H9 (cell line): Measurements from ENCODE around the gene CEP162. TPM values are rescaled to one million over a fixed set of nuclear protein-coding genes. Genes with fewer than 3 reads are reported as not detected.

Experiments used
- DNase-seq: peaks from one replicate; pipeline ENCODE4 v3.0.0-alpha.2; 2017
- H2AFZ ChIP-seq: one replicate; pipeline ENCODE4 v1.6.1; 2013; ENCODE audit warnings: mild to moderate bottlenecking, low read length, control low read depth, moderate library complexity
- H2AK5ac ChIP-seq: 2 replicates; pipeline ENCODE4 v1.6.1; 2013; ENCODE audit warnings: low read length, control low read depth, mixed read lengths; ENCODE audit not compliant: insufficient read length
- H2BK120ac ChIP-seq: one replicate; pipeline ENCODE4 v1.6.1; 2013; ENCODE audit warnings: low read depth, mild to moderate bottlenecking, low read length, control low read depth, inconsistent platforms; ENCODE audit not compliant: poor library complexity, severe bottlenecking
- H2BK12ac ChIP-seq: 2 replicates; pipeline ENCODE4 v1.6.1; 2013; ENCODE audit warnings: low read length, control low read depth, mixed read lengths, low read depth; ENCODE audit not compliant: insufficient read length
- H2BK15ac ChIP-seq: 2 replicates; pipeline ENCODE4 v1.6.1; 2013; ENCODE audit warnings: low read depth, low read length, control low read depth
- H2BK20ac ChIP-seq: one replicate; pipeline ENCODE4 v1.6.1; 2013; ENCODE audit warnings: low read depth, mild to moderate bottlenecking, low read length, control low read depth, inconsistent platforms; ENCODE audit not compliant: poor library complexity, severe bottlenecking
- H2BK5ac ChIP-seq: 2 replicates; pipeline ENCODE4 v1.6.1; 2013; ENCODE audit warnings: low read length, control low read depth, mixed read lengths; ENCODE audit not compliant: insufficient read length
- H3K14ac ChIP-seq: 2 replicates; pipeline ENCODE4 v1.6.1; 2013; ENCODE audit warnings: low read length, control low read depth; ENCODE audit not compliant: insufficient read depth
- H3K18ac ChIP-seq: 2 replicates; pipeline ENCODE4 v1.6.1; 2013; ENCODE audit warnings: low read depth, mild to moderate bottlenecking, mixed read lengths, low read length, control low read depth; ENCODE audit not compliant: insufficient read length
- H3K23ac ChIP-seq: 2 replicates; pipeline ENCODE4 v1.6.1; 2013; ENCODE audit warnings: low read length, control low read depth, mixed read lengths, low read depth; ENCODE audit not compliant: insufficient read length
- H3K23me2 ChIP-seq: 2 replicates; pipeline ENCODE4 v1.6.1; 2013; ENCODE audit warnings: low read depth, mild to moderate bottlenecking, mixed read lengths, low read length, control low read depth; ENCODE audit not compliant: insufficient read length, poor library complexity, severe bottlenecking
- H3K27ac ChIP-seq: 2 replicates; pipeline ENCODE4 v1.5.1; 2013; ENCODE audit warnings: low read length, control low read depth, mixed read lengths, low read depth; ENCODE audit not compliant: insufficient read length
- H3K27me3 ChIP-seq: 2 replicates; pipeline ENCODE4 v1.6.1; 2013; ENCODE audit warnings: low read length, control low read depth, inconsistent platforms; ENCODE audit not compliant: insufficient read depth
- H3K4ac ChIP-seq: 2 replicates; pipeline ENCODE4 v1.6.1; 2013; ENCODE audit warnings: low read depth, mild to moderate bottlenecking, control low read depth, inconsistent platforms, low read length, moderate library complexity
- H3K4me1 ChIP-seq: 2 replicates; pipeline ENCODE4 v1.6.1; 2013; ENCODE audit warnings: low read length, control low read depth, inconsistent platforms; ENCODE audit not compliant: insufficient read depth
- H3K4me2 ChIP-seq: 2 replicates; pipeline ENCODE4 v1.6.1; 2013; ENCODE audit warnings: low read length, control low read depth, mixed read lengths; ENCODE audit not compliant: insufficient read length, insufficient read depth
- H3K56ac ChIP-seq: 2 replicates; pipeline ENCODE4 v1.6.1; 2013; ENCODE audit warnings: low read depth, mild to moderate bottlenecking, mixed read lengths, low read length, control low read depth; ENCODE audit not compliant: insufficient read length
- H3K79me1 ChIP-seq: 2 replicates; pipeline ENCODE4 v1.6.1; 2013; ENCODE audit warnings: low read depth, mild to moderate bottlenecking, moderate library complexity, low read length, control low read depth, inconsistent platforms; ENCODE audit not compliant: insufficient read depth, poor library complexity, severe bottlenecking
- H3K79me2 ChIP-seq: 2 replicates; pipeline ENCODE4 v1.6.1; 2013; ENCODE audit warnings: low read length, control low read depth, inconsistent platforms; ENCODE audit not compliant: insufficient read depth
- H3K9ac ChIP-seq: 2 replicates; pipeline ENCODE4 v1.6.1; 2013; ENCODE audit warnings: low read length, control low read depth, mixed read lengths; ENCODE audit not compliant: insufficient read length; ENCODE audit errors: extremely low read depth
- H3K9me3 ChIP-seq: one replicate; pipeline ENCODE4 v1.6.1; 2013; ENCODE audit warnings: low read depth, low read length, inconsistent platforms; ENCODE audit not compliant: control insufficient read depth
- H3T11ph ChIP-seq: one replicate; pipeline ENCODE4 v1.6.1; 2013; ENCODE audit warnings: mild to moderate bottlenecking, low read length, control low read depth, inconsistent platforms
- H4K20me1 ChIP-seq: one replicate; pipeline ENCODE4 v1.6.1; 2013; ENCODE audit not compliant: control insufficient read depth, insufficient read length, insufficient read depth
- H4K5ac ChIP-seq: 2 replicates; pipeline ENCODE4 v1.6.1; 2013; ENCODE audit warnings: low read depth, mild to moderate bottlenecking, mixed read lengths, low read length, control low read depth; ENCODE audit not compliant: insufficient read length
- H4K8ac ChIP-seq: replicated peaks from 2 replicates; pipeline ENCODE4 v1.6.1; 2013; ENCODE audit warnings: low read length, control low read depth, mixed read lengths, low read depth; ENCODE audit not compliant: insufficient read length
- H4K91ac ChIP-seq: 2 replicates; pipeline ENCODE4 v1.6.1; 2013; ENCODE audit warnings: low read depth, mild to moderate bottlenecking, moderate library complexity, mixed read lengths, low read length, control low read depth; ENCODE audit not compliant: insufficient read length
- H3K27ac Mint-ChIP-seq, 3 experiments: 2 replicates in 2 of 3; 3 replicates in 1 of 3; pipeline ENCODE4 v1.8.0; 2020 to 2021; ENCODE audit warnings: mixed read lengths in 3 of 3, mild to moderate bottlenecking in 1 of 3, moderate library complexity in 1 of 3
- H3K27me3 Mint-ChIP-seq: 2 replicates; pipeline ENCODE4 v1.8.0; 2021; ENCODE audit warnings: low read depth, mild to moderate bottlenecking, moderate library complexity, mixed read lengths
- H3K36me3 Mint-ChIP-seq, 3 experiments: 2 replicates in 2 of 3; 3 replicates in 1 of 3; pipeline ENCODE4 v1.8.0; 2020 to 2021; ENCODE audit warnings: low read depth in 3 of 3, mixed read lengths in 3 of 3; ENCODE audit not compliant: insufficient read depth in 1 of 3
- H3K4me1 Mint-ChIP-seq, 2 experiments: 2 replicates each; pipeline ENCODE4 v1.8.0; 2020; ENCODE audit warnings: mixed read lengths in 2 of 2
- H3K4me3 Mint-ChIP-seq, 2 experiments: 2 replicates in 1 of 2; 3 replicates in 1 of 2; pipeline ENCODE4 v1.8.0; 2020 to 2021; ENCODE audit warnings: mild to moderate bottlenecking in 2 of 2, mixed read lengths in 2 of 2, moderate library complexity in 1 of 2
- H3K9me3 Mint-ChIP-seq, 2 experiments: 2 replicates in 1 of 2; 3 replicates in 1 of 2; pipeline ENCODE4 v1.8.0; 2020; ENCODE audit warnings: mild to moderate bottlenecking in 2 of 2, mixed read lengths in 2 of 2, moderate library complexity in 1 of 2
- CTCF ChIP-seq: fragments of 200-600 bp; sonication (generic); conservative IDR thresholded peaks from 3 replicates; pipeline ENCODE4 v1.8.0; 2021; ENCODE audit warnings: antibody characterized with exemption, mild to moderate bottlenecking
- WGBS: extraction: QIAGEN DNeasy Blood & Tissue Kit; methylation state at CpG from one replicate; pipeline ENCODE4 v1.1.7; 2013; ENCODE audit warnings: missing lambda C conversion rate, low lambda C conversion rate, mixed read lengths; ENCODE audit not compliant: insufficient read length; ENCODE audit errors: extremely low coverage; 5-methylcytosine and 5-hydroxymethylcytosine counted together
- total RNA-seq: library from RNA; stranded (reverse); gene quantifications from 2 replicates; pipeline ENCODE4 v1.2.1, GENCODE V29; 2021

Gene CEP162
- total RNA-seq, 1 experiment from 2014 or later: 11.5 TPM

GRCh38 chr6:84089081-84089480 is 138.4 kb downstream of the CEP162 start:
- Histone ChIP-seq H3K79me1 (no peaks in the 10 kb centered on the region), H3K9ac (no peak overlapping the region), H4K20me1 (no peaks in the 10 kb centered on the region), H2BK12ac (no peak overlapping the region), H3K9me3 (no peaks in the 10 kb centered on the region), H2AK5ac (no peak overlapping the region), H3K79me2 (no peaks in the 10 kb centered on the region), H3K27ac (no peak overlapping the region), H3K56ac (no peak overlapping the region), H3K4ac (no peak overlapping the region), H3K18ac (no peak overlapping the region), H2BK20ac (no peak overlapping the region), H2BK5ac (no peak overlapping the region), H2BK120ac (no peak overlapping the region), H3K27me3 (no peaks in the 10 kb centered on the region), H3T11ph (no peak overlapping the region), H3K23ac (no peak overlapping the region), H4K8ac (no peak overlapping the region), H3K4me1 (peaks cover 13% of the 10 kb centered on the region; the same call in 1 of the 2 replicates), H2AFZ (no peak overlapping the region), H3K4me2 (no peak overlapping the region), H2BK15ac (no peak overlapping the region), H4K5ac (no peak overlapping the region), H3K23me2 (no peaks in the 10 kb centered on the region), H4K91ac (no peak overlapping the region), H3K14ac (no peak overlapping the region)
- H3K27me3 Mint-ChIP-seq: no peaks in the 10 kb centered on the region
- no peaks in the 10 kb centered on the region; a peak in 1 of 5 replicates for H3K9me3 Mint-ChIP-seq
- H3K4me3 Mint-ChIP-seq: no peak overlapping the region
- peak overlapping the region in 1 of 3 experiments; percentile 37; a peak in 2 of 7 replicates for H3K27ac Mint-ChIP-seq
- no peak for DNase-seq
- H3K36me3 Mint-ChIP-seq: peaks cover 0 to 5% (median under 1%) of the 10 kb centered on the region in 3 experiments; a peak in 5 of 7 replicates
- TF ChIP-seq CTCF: no peak
- H3K4me1 Mint-ChIP-seq: peaks cover 48 to 54% of the 10 kb centered on the region in 2 experiments
- WGBS: no CpG with 5 or more reads among the region's 4 CpGs
